OCI-LY1 (cell line): Measurements from ENCODE around the gene BYSL.

ENCODE experiments used
- H2AFZ ChIP-seq: fragments of 200-600 bp; sonication (generic), shearing (Covaris generic); 2 replicates; pipeline ENCODE4 v1.6.0; 2014; ENCODE audit warnings: antibody characterized with exemption, mild to moderate bottlenecking, low read length
- H3F3A ChIP-seq: fragments of 200-600 bp; sonication (generic), shearing (Covaris generic); 2 replicates; pipeline ENCODE4 v1.6.0; 2014; ENCODE audit warnings: mild to moderate bottlenecking, antibody characterized with exemption, low read length, moderate library complexity; ENCODE audit not compliant: insufficient read depth
- H3K27ac ChIP-seq: fragments of 200-600 bp; sonication (generic); 2 replicates; pipeline ENCODE4 v1.5.1; 2014; ENCODE audit warnings: low read length, mixed run types, mild to moderate bottlenecking, low read depth; ENCODE audit not compliant: poor library complexity, severe bottlenecking
- H3K27me3 ChIP-seq: fragments of 200-600 bp; sonication (generic); 2 replicates; pipeline ENCODE4 v1.6.0; 2014; ENCODE audit warnings: antibody characterized with exemption, mild to moderate bottlenecking, low read length, moderate library complexity; ENCODE audit not compliant: insufficient read depth
- H3K36me3 ChIP-seq: fragments of 200-600 bp; sonication (generic); 2 replicates; pipeline ENCODE4 v1.6.1; 2014; ENCODE audit warnings: mild to moderate bottlenecking, antibody characterized with exemption, low read length, moderate library complexity, mixed read lengths; ENCODE audit not compliant: insufficient read depth
- H3K4me1 ChIP-seq: fragments of 200-600 bp; sonication (generic); 2 replicates; pipeline ENCODE4 v1.5.1; 2014; ENCODE audit warnings: mild to moderate bottlenecking, low read length, moderate library complexity; ENCODE audit not compliant: insufficient read depth, severe bottlenecking
- H3K4me2 ChIP-seq: fragments of 200-600 bp; sonication (generic), shearing (Covaris generic); 2 replicates; pipeline ENCODE4 v1.6.1; 2014; ENCODE audit warnings: low read length
- H3K4me3 ChIP-seq: fragments of 200-600 bp; sonication (generic); 2 replicates; pipeline ENCODE4 v1.5.1; 2014; ENCODE audit warnings: low read length, low read depth, mild to moderate bottlenecking, mixed read lengths; ENCODE audit not compliant: poor library complexity, severe bottlenecking
- H3K79me2 ChIP-seq: fragments of 200-600 bp; shearing (Covaris generic); 2 replicates; pipeline ENCODE4 v1.6.1; 2016; ENCODE audit warnings: mixed run types, low read length, mixed read lengths; ENCODE audit not compliant: insufficient read depth
- H3K9ac ChIP-seq: fragments of 200-600 bp; sonication (generic), shearing (Covaris generic); 2 replicates; pipeline ENCODE4 v1.6.1; 2014; ENCODE audit warnings: mild to moderate bottlenecking, low read length, mixed read lengths
- H3K9me2 ChIP-seq: fragments of 200-600 bp; sonication (generic), shearing (Covaris generic); 2 replicates; pipeline ENCODE4 v1.6.1; 2014; ENCODE audit warnings: low read depth, mild to moderate bottlenecking, low read length, mixed read lengths
- H3K9me3 ChIP-seq: fragments of 200-600 bp; shearing (Covaris generic); 2 replicates; pipeline ENCODE4 v1.6.1; 2014; ENCODE audit warnings: low read length, mixed read lengths
- H4K20me1 ChIP-seq: fragments of 200-600 bp; sonication (generic), shearing (Covaris generic); 2 replicates; pipeline ENCODE4 v1.6.0; 2016; ENCODE audit warnings: mild to moderate bottlenecking, low read length; ENCODE audit not compliant: insufficient read depth
- EZH2 ChIP-seq: fragments of 200-600 bp; sonication (generic), shearing (Covaris generic); IDR thresholded peaks from 2 replicates; pipeline ENCODE4 v1.8.0; 2017; ENCODE audit warnings: borderline replicate concordance, mixed run types, mild to moderate bottlenecking, antibody characterized with exemption, low read length, moderate library complexity, mixed read lengths
- TF ChIP-seq, protein P1 (sequence below): fragments of 200-600 bp; sonication (generic), shearing (Covaris generic); IDR thresholded peaks from 2 replicates; pipeline ENCODE4 v1.5.1; 2017; ENCODE audit warnings: mild to moderate bottlenecking, antibody characterized with exemption, low read length, moderate library complexity, mixed read lengths

BYSL gene

DNA sequence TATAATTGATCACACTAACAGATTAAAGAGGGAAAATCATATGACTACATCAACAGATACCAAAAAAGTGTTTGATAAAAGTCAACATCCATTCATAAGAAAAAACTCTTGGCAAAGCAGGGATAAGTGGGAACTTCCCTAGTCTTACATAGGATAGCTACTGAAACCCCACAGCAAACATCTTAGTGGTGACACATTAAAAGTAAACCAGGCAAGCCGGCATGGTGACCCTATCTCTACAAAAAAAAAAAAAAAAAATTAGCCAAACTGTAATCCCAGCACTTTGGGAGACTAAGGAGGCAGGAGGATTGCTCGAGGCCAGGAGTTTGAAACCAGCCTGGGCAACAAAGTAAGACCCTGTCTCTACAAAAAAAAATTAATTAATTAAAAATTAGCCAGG lies 34.1 kb downstream of the BYSL start:
- Histone ChIP-seq H3K4me3 (no peak overlapping the region), H3K4me1 (no peaks in the 10 kb centered on the region), H3K27me3 (no peaks in the 10 kb centered on the region), H3K79me2 (no peaks in the 10 kb centered on the region), H3F3A (no peaks in the 10 kb centered on the region), H3K9ac (no peak overlapping the region), H3K27ac (no peak overlapping the region), H3K9me2 (no peaks in the 10 kb centered on the region), H3K4me2 (no peak overlapping the region), H3K36me3 (no peaks in the 10 kb centered on the region), H2AFZ (no peak overlapping the region), H3K9me3 (no peaks in the 10 kb centered on the region), H4K20me1 (no peaks in the 10 kb centered on the region)
- TF ChIP-seq, protein P1, sequence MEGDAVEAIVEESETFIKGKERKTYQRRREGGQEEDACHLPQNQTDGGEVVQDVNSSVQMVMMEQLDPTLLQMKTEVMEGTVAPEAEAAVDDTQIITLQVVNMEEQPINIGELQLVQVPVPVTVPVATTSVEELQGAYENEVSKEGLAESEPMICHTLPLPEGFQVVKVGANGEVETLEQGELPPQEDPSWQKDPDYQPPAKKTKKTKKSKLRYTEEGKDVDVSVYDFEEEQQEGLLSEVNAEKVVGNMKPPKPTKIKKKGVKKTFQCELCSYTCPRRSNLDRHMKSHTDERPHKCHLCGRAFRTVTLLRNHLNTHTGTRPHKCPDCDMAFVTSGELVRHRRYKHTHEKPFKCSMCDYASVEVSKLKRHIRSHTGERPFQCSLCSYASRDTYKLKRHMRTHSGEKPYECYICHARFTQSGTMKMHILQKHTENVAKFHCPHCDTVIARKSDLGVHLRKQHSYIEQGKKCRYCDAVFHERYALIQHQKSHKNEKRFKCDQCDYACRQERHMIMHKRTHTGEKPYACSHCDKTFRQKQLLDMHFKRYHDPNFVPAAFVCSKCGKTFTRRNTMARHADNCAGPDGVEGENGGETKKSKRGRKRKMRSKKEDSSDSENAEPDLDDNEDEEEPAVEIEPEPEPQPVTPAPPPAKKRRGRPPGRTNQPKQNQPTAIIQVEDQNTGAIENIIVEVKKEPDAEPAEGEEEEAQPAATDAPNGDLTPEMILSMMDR = no peak
- TF ChIP-seq EZH2 = no peak

DNA sequence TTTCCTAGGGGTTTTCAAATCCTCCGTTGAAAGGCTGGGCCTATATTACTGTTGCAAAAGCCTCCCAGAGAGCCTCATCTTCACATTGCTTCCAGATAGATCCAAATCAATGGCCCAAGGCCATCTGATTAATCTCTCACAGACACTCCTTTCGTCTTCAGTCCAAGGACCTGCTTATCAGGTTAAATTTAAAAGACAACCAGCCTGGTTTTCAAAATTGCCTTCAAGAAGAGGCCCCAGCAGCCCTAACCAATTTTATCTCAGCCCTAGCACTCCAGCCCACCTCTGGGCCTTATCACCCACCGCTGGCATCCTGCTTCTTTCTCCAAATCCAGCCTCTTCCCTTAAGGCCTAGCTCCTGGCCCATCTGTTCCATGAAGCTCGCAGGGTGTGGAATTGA lies 35.8 kb downstream of the BYSL start:
- no peak overlapping the region for H3K4me3 ChIP-seq
- H3F3A ChIP-seq = no peaks in the 10 kb centered on the region
- H3K79me2 ChIP-seq = no peaks in the 10 kb centered on the region
- no peaks in the 10 kb centered on the region for H3K4me1 ChIP-seq
- H3K27me3 ChIP-seq = no peaks in the 10 kb centered on the region
- H3K9me3 ChIP-seq = no peaks in the 10 kb centered on the region
- no peak overlapping the region for H3K9ac ChIP-seq
- H3K36me3 ChIP-seq = no peaks in the 10 kb centered on the region
- H2AFZ ChIP-seq = no peak overlapping the region
- no peaks in the 10 kb centered on the region for H3K9me2 ChIP-seq
- H3K4me2 ChIP-seq = no peak overlapping the region
- no peak overlapping the region for H3K27ac ChIP-seq
- TF ChIP-seq, protein P1 = no peak
- no peak for TF ChIP-seq EZH2
- no peaks in the 10 kb centered on the region for H4K20me1 ChIP-seq

DNA sequence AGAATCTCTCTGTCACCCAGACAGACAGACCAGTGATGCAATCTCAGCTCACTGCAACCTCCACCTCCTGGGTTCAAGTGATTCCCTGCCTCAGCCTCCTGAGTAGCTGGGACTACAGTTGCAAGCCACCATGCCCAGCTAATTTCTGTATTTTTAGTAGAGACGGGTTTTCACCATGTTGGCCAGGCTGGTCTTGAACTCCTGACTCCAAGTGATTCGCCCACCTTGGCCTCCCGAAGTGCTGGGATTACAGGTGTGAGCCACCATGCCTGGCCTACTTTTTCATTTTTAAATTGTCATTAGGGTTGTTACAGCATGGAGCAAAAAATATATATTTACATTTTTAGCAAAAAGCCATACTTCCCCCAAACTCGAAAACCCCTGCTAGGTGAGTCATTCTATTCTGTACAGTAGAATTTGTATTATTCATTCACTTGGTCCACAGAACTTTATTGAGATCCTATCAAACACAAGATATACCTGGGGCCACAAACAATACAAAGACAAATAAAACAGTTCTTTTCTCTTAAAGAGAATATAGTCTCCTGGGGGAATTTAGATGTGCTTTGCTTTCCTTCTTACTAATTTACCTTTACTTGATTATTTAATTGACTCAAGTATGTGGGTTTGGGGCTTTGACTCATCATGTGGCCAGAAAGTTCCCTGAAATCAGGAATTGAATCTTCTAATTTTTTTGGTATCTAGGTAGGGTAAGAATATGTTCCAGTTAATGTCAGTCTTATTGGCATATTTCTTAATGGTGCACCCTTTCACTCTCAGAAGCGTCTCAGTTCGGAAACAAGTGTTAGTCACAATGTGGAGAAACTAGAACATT lies 36.9 kb downstream of the BYSL start:
- H3K9me3 ChIP-seq = no peaks in the 10 kb centered on the region
- TF ChIP-seq, protein P1 = no peak
- no peak for TF ChIP-seq EZH2

More for the DNA sequence above, 36.9 kb downstream of the BYSL start:
- Histone ChIP-seq H3K27me3 (no peaks in the 10 kb centered on the region), H3K36me3 (no peaks in the 10 kb centered on the region), H3K9ac (no peak overlapping the region), H3K4me1 (no peaks in the 10 kb centered on the region), H3K79me2 (no peaks in the 10 kb centered on the region), H4K20me1 (no peaks in the 10 kb centered on the region), H2AFZ (no peak overlapping the region), H3F3A (no peaks in the 10 kb centered on the region), H3K4me3 (no peak overlapping the region), H3K9me2 (no peaks in the 10 kb centered on the region), H3K4me2 (no peak overlapping the region), H3K27ac (no peak overlapping the region)
